HL-60 (cell line): ENCODE data around the gene MEIS1.

Source experiments
- DNase-seq, 2 experiments: peaks; one replicate each; pipeline ENCODE4 v3.0.0-alpha.2; 2010 to 2020; ENCODE audit warnings: low read depth in 1 of 2, low spot score in 1 of 2
- H3K27ac ChIP-seq: fragments of 250-450 bp; sonication (Bioruptor Pico); replicated peaks from 2 replicates; pipeline ENCODE4 v1.5.1; 2020; ENCODE audit warnings: mild to moderate bottlenecking, moderate library complexity
- H3K27me3 ChIP-seq: fragments of 250-450 bp; sonication (Bioruptor Pico); 2 replicates; pipeline ENCODE4 v1.5.1; 2021; ENCODE audit warnings: mild to moderate bottlenecking, moderate library complexity; ENCODE audit not compliant: insufficient read depth, poor library complexity, severe bottlenecking
- H3K4me3 ChIP-seq: replicated peaks from 2 replicates; pipeline ENCODE4 v1.5.1; 2011; ENCODE audit warnings: mild to moderate bottlenecking, control low read depth, low read length; ENCODE audit not compliant: insufficient read depth
- GABPA ChIP-seq: IDR thresholded peaks from 2 replicates; pipeline ENCODE4 v1.6.1; 2012; ENCODE audit warnings: low read depth
- POLR2AphosphoS5 ChIP-seq: IDR thresholded peaks from 2 replicates; pipeline ENCODE4 v1.6.1; 2012; ENCODE audit warnings: low read depth
- SPI1 ChIP-seq: IDR thresholded peaks from 2 replicates; pipeline ENCODE4 v1.6.1; 2012; ENCODE audit warnings: low read depth, mild to moderate bottlenecking, borderline replicate concordance
- TF ChIP-seq, protein P1 (sequence below): IDR thresholded peaks from 2 replicates; pipeline ENCODE4 v1.6.1; 2012; ENCODE audit warnings: low read depth; ENCODE audit not compliant: insufficient replicate concordance
- TF ChIP-seq, protein P2 (sequence below): IDR thresholded peaks from one replicate; pipeline ENCODE4 v1.5.1; 2011; ENCODE audit warnings: low read length, control low read depth, inconsistent platforms; ENCODE audit not compliant: insufficient read depth

Gene MEIS1

DNA sequence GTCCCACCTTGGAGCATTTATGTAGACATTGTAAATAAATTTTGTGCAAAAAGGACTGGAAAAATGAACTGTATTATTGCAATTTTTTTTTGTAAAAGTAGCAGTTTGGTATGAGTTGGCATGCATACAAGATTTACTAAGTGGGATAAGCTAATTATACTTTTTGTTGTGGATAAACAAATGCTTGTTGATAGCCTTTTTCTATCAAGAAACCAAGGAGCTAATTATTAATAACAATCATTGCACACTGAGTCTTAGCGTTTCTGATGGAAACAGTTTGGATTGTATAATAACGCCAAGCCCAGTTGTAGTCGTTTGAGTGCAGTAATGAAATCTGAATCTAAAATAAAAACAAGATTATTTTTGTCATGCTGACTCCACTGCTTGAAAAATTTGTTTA lies 137.5 kb downstream of the MEIS1 start:
- no peak for DNase-seq
- H3K27me3 ChIP-seq = peaks cover 44% of the 10 kb centered on the region
- H3K4me3 ChIP-seq = no peak overlapping the region
- TF ChIP-seq, protein P1, sequence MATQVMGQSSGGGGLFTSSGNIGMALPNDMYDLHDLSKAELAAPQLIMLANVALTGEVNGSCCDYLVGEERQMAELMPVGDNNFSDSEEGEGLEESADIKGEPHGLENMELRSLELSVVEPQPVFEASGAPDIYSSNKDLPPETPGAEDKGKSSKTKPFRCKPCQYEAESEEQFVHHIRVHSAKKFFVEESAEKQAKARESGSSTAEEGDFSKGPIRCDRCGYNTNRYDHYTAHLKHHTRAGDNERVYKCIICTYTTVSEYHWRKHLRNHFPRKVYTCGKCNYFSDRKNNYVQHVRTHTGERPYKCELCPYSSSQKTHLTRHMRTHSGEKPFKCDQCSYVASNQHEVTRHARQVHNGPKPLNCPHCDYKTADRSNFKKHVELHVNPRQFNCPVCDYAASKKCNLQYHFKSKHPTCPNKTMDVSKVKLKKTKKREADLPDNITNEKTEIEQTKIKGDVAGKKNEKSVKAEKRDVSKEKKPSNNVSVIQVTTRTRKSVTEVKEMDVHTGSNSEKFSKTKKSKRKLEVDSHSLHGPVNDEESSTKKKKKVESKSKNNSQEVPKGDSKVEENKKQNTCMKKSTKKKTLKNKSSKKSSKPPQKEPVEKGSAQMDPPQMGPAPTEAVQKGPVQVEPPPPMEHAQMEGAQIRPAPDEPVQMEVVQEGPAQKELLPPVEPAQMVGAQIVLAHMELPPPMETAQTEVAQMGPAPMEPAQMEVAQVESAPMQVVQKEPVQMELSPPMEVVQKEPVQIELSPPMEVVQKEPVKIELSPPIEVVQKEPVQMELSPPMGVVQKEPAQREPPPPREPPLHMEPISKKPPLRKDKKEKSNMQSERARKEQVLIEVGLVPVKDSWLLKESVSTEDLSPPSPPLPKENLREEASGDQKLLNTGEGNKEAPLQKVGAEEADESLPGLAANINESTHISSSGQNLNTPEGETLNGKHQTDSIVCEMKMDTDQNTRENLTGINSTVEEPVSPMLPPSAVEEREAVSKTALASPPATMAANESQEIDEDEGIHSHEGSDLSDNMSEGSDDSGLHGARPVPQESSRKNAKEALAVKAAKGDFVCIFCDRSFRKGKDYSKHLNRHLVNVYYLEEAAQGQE = no peak
- no peak for TF ChIP-seq POLR2AphosphoS5
- no peak for TF ChIP-seq GABPA
- no peak for TF ChIP-seq SPI1
- TF ChIP-seq, protein P2, sequence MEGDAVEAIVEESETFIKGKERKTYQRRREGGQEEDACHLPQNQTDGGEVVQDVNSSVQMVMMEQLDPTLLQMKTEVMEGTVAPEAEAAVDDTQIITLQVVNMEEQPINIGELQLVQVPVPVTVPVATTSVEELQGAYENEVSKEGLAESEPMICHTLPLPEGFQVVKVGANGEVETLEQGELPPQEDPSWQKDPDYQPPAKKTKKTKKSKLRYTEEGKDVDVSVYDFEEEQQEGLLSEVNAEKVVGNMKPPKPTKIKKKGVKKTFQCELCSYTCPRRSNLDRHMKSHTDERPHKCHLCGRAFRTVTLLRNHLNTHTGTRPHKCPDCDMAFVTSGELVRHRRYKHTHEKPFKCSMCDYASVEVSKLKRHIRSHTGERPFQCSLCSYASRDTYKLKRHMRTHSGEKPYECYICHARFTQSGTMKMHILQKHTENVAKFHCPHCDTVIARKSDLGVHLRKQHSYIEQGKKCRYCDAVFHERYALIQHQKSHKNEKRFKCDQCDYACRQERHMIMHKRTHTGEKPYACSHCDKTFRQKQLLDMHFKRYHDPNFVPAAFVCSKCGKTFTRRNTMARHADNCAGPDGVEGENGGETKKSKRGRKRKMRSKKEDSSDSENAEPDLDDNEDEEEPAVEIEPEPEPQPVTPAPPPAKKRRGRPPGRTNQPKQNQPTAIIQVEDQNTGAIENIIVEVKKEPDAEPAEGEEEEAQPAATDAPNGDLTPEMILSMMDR = no peak
- H3K27ac ChIP-seq = no peak overlapping the region

DNA sequence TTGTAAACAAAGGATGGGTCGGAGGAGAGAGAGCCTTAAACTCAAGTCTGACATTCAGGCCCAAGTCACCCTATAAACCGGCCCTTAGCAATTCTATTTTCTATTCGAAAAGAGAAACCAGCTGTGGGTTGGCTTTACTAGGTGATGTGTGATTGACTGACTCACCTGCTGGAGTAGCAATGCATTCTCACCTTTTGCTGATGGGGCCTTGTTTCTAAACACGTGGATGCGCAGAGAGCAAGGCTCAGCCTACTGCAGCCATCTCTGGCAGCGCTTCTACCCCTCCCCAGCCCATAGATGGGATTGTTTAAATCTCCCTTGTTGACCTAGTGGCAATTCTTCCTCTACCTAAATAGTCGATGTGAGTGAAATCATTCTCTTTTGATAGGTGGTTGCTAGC lies 138.5 kb downstream of the MEIS1 start:
- H3K4me3 ChIP-seq = no peak overlapping the region
- TF ChIP-seq POLR2AphosphoS5 = no peak
- TF ChIP-seq, protein P2 = no peak
- no peak for TF ChIP-seq GABPA
- TF ChIP-seq, protein P1 = no peak
- no peak for TF ChIP-seq SPI1
- no peak overlapping the region for H3K27ac ChIP-seq
- H3K27me3 ChIP-seq = peaks cover 54% of the 10 kb centered on the region
- DNase-seq = no peak

DNA sequence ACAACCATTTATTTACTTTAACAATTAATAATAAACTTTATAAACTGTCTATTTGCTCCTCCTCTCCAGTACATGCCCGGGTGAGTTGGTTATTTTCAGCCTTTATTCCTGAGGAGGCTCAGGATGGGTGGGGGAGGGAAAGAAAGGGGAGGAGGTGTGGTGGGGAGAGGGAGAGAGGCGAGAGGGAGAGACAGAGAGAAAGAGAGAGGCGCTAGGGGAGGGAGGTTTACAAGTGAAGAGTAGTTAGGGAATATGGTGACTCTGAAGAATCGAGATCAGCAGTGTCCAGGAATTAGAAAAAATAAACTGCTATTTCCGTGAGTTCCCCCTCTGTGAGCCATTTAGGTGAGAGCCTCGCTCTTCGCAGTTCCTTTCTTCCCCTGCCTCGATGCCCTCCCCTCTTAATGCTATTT lies 138.9 kb downstream of the MEIS1 start:
- Histone ChIP-seq H3K27ac (no peak overlapping the region), H3K27me3 (peaks cover 56% of the 10 kb centered on the region), H3K4me3 (no peak overlapping the region)

More for the DNA sequence above, 138.9 kb downstream of the MEIS1 start:
- no peak for DNase-seq
- no peak for TF ChIP-seq POLR2AphosphoS5
- TF ChIP-seq, protein P2 = no peak
